IPS-18a (cell line): ENCODE data around the gene ASB12.

Experiments
- H3K27ac ChIP-seq: one replicate; pipeline ENCODE4 v1.5.1; 2013; ENCODE audit warnings: low read length
- H3K27me3 ChIP-seq: one replicate; pipeline ENCODE4 v1.6.1; 2013; ENCODE audit warnings: mild to moderate bottlenecking, low read length; ENCODE audit not compliant: control insufficient read depth, insufficient read depth
- H3K36me3 ChIP-seq: one replicate; pipeline ENCODE4 v1.6.1; 2013; ENCODE audit warnings: low read depth, low read length; ENCODE audit not compliant: control insufficient read depth
- H3K4me1 ChIP-seq: one replicate; pipeline ENCODE4 v1.6.1; 2013; ENCODE audit warnings: low read depth, low read length; ENCODE audit not compliant: control insufficient read depth
- H3K4me3 ChIP-seq: one replicate; pipeline ENCODE4 v1.5.1; 2013; ENCODE audit warnings: low read length
- H3K9ac ChIP-seq: one replicate; pipeline ENCODE4 v1.6.1; 2013; ENCODE audit warnings: mild to moderate bottlenecking, low read length, moderate library complexity
- H3K9me3 ChIP-seq: one replicate; pipeline ENCODE4 v1.6.1; 2013; ENCODE audit warnings: low read depth, low read length; ENCODE audit not compliant: control insufficient read depth

Gene ASB12

DNA sequence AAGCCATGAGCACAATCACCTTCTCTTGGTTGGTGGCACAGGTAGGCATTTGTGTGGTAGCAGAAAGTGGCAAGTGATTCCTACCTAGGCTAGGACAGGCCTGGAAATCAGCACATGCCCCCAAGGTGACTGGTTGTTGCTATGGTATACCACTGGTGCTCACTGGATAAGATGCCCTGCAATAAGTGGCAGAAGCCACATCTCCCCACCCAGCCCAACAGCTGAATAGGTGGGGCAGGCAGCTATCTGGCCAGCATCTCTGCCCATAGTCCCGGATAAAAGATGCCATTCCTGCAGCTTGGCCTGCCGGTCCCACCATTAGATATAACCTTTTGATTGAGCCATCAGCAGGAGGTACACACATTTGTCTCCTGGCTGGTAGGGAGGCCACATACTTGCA, 46.0 kb downstream of the ASB12 start:
- no peaks in the 10 kb centered on the region for H3K36me3 ChIP-seq
- H3K27me3 ChIP-seq = no peaks in the 10 kb centered on the region
- H3K9me3 ChIP-seq = peaks cover 8% of the 10 kb centered on the region
- H3K9ac ChIP-seq = no peak overlapping the region
- H3K27ac ChIP-seq = no peak overlapping the region
- no peaks in the 10 kb centered on the region for H3K4me1 ChIP-seq
- no peak overlapping the region for H3K4me3 ChIP-seq

DNA sequence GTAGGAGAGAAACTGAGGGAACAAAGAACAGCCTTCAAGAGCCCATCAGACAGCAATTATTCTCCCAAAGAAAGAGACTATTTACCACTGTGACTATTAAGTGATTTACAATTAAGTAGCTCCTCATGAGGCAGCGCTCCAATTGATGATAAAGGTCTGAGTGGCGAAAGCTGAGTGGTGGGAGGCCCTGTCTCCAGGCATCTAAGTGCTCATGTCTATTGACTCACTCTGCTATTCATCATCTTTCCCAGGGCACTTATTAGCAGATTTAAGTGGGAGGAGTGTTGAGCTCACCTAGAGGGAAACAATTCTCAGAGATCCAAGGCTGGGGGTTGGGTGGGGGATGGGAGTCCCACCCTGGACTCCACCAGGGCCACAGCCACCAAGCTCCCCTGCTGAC, 48.2 kb downstream of the ASB12 start:
- no peaks in the 10 kb centered on the region for H3K27me3 ChIP-seq
- H3K4me3 ChIP-seq = no peak overlapping the region
- no peak overlapping the region for H3K9ac ChIP-seq
- H3K9me3 ChIP-seq = peaks cover 18% of the 10 kb centered on the region
- H3K4me1 ChIP-seq = no peaks in the 10 kb centered on the region
- no peak overlapping the region for H3K27ac ChIP-seq
- no peaks in the 10 kb centered on the region for H3K36me3 ChIP-seq

DNA sequence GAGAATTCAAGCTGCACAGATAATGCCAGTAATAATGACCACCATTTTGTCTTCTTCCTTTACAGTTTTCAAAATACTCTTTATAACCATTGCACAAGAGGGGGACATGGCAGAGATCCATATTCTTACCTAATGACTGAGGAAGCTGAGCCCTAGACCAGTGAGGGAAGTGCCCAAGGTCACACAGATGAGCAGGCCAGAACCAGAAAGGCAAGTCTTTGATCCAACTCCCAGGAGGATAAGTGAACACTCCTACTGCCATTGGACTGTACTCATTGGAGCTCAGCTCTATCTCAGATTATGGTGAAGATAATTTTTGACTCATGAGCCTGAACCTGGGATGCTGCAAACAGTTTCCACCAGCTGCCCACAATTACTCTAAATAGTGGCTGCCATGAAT, 53.5 kb downstream of the ASB12 start:
- peaks cover 28% of the 10 kb centered on the region for H3K9me3 ChIP-seq
- H3K27ac ChIP-seq = no peak overlapping the region
- H3K36me3 ChIP-seq = no peaks in the 10 kb centered on the region

More for the DNA sequence above, 53.5 kb downstream of the ASB12 start:
- Histone ChIP-seq H3K27me3 (no peaks in the 10 kb centered on the region), H3K4me1 (no peaks in the 10 kb centered on the region), H3K4me3 (no peak overlapping the region), H3K9ac (no peak overlapping the region)
